Fibroblast of lung (primary cell): ENCODE measurements around the gene CYB561. TPM values are rescaled to one million over a fixed set of nuclear protein-coding genes. Genes with fewer than 3 reads are reported as not detected.
A peak's percentile ranks its signal among the peaks of the same experiment; 100 is the strongest.

Experiments
- DNase-seq, 2 donors: peaks; one replicate each; pipeline versions ENCODE4 v3.0.0 to v3.0.0-alpha.2; 2010; ENCODE audit warnings: low read depth in 2 of 2
- H2AFZ ChIP-seq: 2 replicates; pipeline ENCODE4 v1.5.1; 2012; ENCODE audit warnings: low read length, control low read depth, inconsistent platforms
- H3K27ac ChIP-seq: 2 replicates; pipeline ENCODE4 v1.5.1; 2011; ENCODE audit warnings: low read length, control low read depth; ENCODE audit not compliant: insufficient read depth
- H3K27me3 ChIP-seq: 2 replicates; pipeline ENCODE4 v1.5.1; 2011; ENCODE audit warnings: mild to moderate bottlenecking, low read length; ENCODE audit not compliant: control insufficient read depth, insufficient read depth
- H3K36me3 ChIP-seq: 2 replicates; pipeline ENCODE4 v1.5.1; 2011; ENCODE audit warnings: low read length; ENCODE audit not compliant: control insufficient read depth, insufficient read depth
- H3K4me1 ChIP-seq: 2 replicates; pipeline ENCODE4 v1.5.1; 2011; ENCODE audit warnings: low read length; ENCODE audit not compliant: control insufficient read depth, insufficient read depth; ENCODE audit errors: extremely low read depth
- H3K4me2 ChIP-seq: 2 replicates; pipeline ENCODE4 v1.5.1; 2011; ENCODE audit warnings: low read length, control low read depth; ENCODE audit not compliant: insufficient read depth; ENCODE audit errors: extremely low read depth
- H3K4me3 ChIP-seq, 4 experiments: fragments of 200-600 bp in 1 of 4; sonication (generic) in 1 of 4; replicated peaks in 1 of 4; 2 replicates each; pipeline ENCODE4 v1.5.1; 2011 to 2016; ENCODE audit warnings: low read length in 4 of 4, low read depth in 3 of 4, mild to moderate bottlenecking in 3 of 4, control low read depth in 2 of 4, inconsistent platforms in 1 of 4, mixed read lengths in 1 of 4; ENCODE audit not compliant: insufficient read depth in 1 of 4; ENCODE audit errors: control extremely low read depth in 1 of 4
- H3K79me2 ChIP-seq: 2 replicates; pipeline ENCODE4 v1.5.1; 2012; ENCODE audit warnings: mild to moderate bottlenecking, low read length, inconsistent platforms; ENCODE audit not compliant: control insufficient read depth, insufficient read depth
- H3K9ac ChIP-seq: 2 replicates; pipeline ENCODE4 v1.5.1; 2011; ENCODE audit warnings: mild to moderate bottlenecking, low read length, control low read depth; ENCODE audit not compliant: insufficient read depth
- H3K9me3 ChIP-seq: 2 replicates; pipeline ENCODE4 v1.5.1; 2012; ENCODE audit warnings: low read depth, low read length; ENCODE audit not compliant: control insufficient read depth, insufficient read depth
- H4K20me1 ChIP-seq: 2 replicates; pipeline ENCODE4 v1.5.1; 2011; ENCODE audit warnings: low read length; ENCODE audit not compliant: control insufficient read depth, insufficient read depth; ENCODE audit errors: extremely low read depth
- CTCF ChIP-seq, 2 donors: IDR thresholded peaks in 1 of 2; conservative IDR thresholded peaks in 1 of 2; 1 replicate in 1 of 2; 2 replicates in 1 of 2; pipeline ENCODE4 v1.5.1; 2011 to 2012; ENCODE audit warnings: low read length in 2 of 2, control low read depth in 1 of 2, inconsistent platforms in 1 of 2, low read depth in 1 of 2, mild to moderate bottlenecking in 1 of 2
- EZH2 ChIP-seq: IDR thresholded peaks from 2 replicates; pipeline ENCODE4 v1.5.1; 2012; ENCODE audit warnings: low read length, control low read depth, mild to moderate bottlenecking; ENCODE audit errors: missing control alignments
- polyA plus RNA-seq, 2 donors: library from polyadenylated mRNA; depleted of rRNA in 1 of 2; stranded (reverse) in 1 of 2; unstranded in 1 of 2; fragments of >200 nt; gene quantifications; 2 replicates each; pipeline ENCODE4 v1.2.1, GENCODE V29; 2011 to 2012; ENCODE audit warnings: missing spikeins in 1 of 2
- total RNA-seq: library from RNA; depleted of rRNA; stranded (reverse); fragments of >200 nt; gene quantifications from 2 replicates; pipeline ENCODE4 v1.2.1, GENCODE V29; 2014

Gene CYB561
- total and polyA plus RNA-seq, 2 donors (not counting 1 experiment from before 2014, with no cell fraction given) = 7.8 to 13.7 TPM

GRCh38 chr17:63480192-63480784 is 34.2 kb upstream of the CYB561 start:
- H3K4me2 ChIP-seq = no peak overlapping the region
- H2AFZ ChIP-seq = no peak overlapping the region
- H3K27ac ChIP-seq = no peak overlapping the region
- H3K9me3 ChIP-seq = no peaks in the 10 kb centered on the region
- no peaks in the 10 kb centered on the region for H3K36me3 ChIP-seq
- TF ChIP-seq CTCF (conservative IDR thresholded peaks at IDR 0.05 in 1 of 2, IDR thresholded peaks at IDR 0.05 in 1 of 2; ENCODE audit: low read depth in 1 of 2, low read length in 2 of 2) = no peak
- no peak for TF ChIP-seq EZH2
- H3K4me1 ChIP-seq = peaks cover 7% of the 10 kb centered on the region
- H3K79me2 ChIP-seq = no peaks in the 10 kb centered on the region
- H3K27me3 ChIP-seq = peaks cover 3% of the 10 kb centered on the region
- H3K9ac ChIP-seq = no peak overlapping the region
- no peak for DNase-seq
- H4K20me1 ChIP-seq = no peaks in the 10 kb centered on the region
- H3K4me3 ChIP-seq = no peak overlapping the region

GRCh38 chr17:63479495-63480184 is 33.5 kb upstream of the CYB561 start:
- DNase-seq = no peak
- no peaks in the 10 kb centered on the region for H3K9me3 ChIP-seq
- no peak overlapping the region for H3K4me3 ChIP-seq
- no peaks in the 10 kb centered on the region for H3K79me2 ChIP-seq
- H2AFZ ChIP-seq = no peak overlapping the region
- peaks cover 7% of the 10 kb centered on the region for H3K4me1 ChIP-seq
- no peak overlapping the region for H3K27ac ChIP-seq
- TF ChIP-seq CTCF (conservative IDR thresholded peaks at IDR 0.05 in 1 of 2, IDR thresholded peaks at IDR 0.05 in 1 of 2; ENCODE audit: low read depth in 1 of 2, low read length in 2 of 2) (no peak), EZH2 (no peak)
- H3K9ac ChIP-seq = no peak overlapping the region
- H3K36me3 ChIP-seq = no peaks in the 10 kb centered on the region
- peaks cover 4% of the 10 kb centered on the region for H3K27me3 ChIP-seq
- no peak overlapping the region for H3K4me2 ChIP-seq
- H4K20me1 ChIP-seq = no peaks in the 10 kb centered on the region

- H2AFZ ChIP-seq = peak overlapping the region; percentile 33
Measured at GRCh38 chr17:63478814-63479494, 32.8 kb upstream of the CYB561 start.

More at GRCh38 chr17:63478814-63479494, 32.8 kb upstream of the CYB561 start:
- no peaks in the 10 kb centered on the region for H3K9me3 ChIP-seq
- H3K36me3 ChIP-seq = no peaks in the 10 kb centered on the region
- peak; percentile 73 to 91 for TF ChIP-seq CTCF (conservative IDR thresholded peaks at IDR 0.05 in 1 of 2, IDR thresholded peaks at IDR 0.05 in 1 of 2; ENCODE audit: low read depth in 1 of 2, low read length in 2 of 2)
- no peak for TF ChIP-seq EZH2
- H3K4me3 ChIP-seq = no peak overlapping the region
- H3K9ac ChIP-seq = no peak overlapping the region
- peaks cover 7% of the 10 kb centered on the region for H3K27me3 ChIP-seq
- H3K27ac ChIP-seq = no peak overlapping the region
- peaks cover 7% of the 10 kb centered on the region for H3K4me1 ChIP-seq
- H3K79me2 ChIP-seq = no peaks in the 10 kb centered on the region
- H3K4me2 ChIP-seq = peak overlapping the region; percentile 59
- H4K20me1 ChIP-seq = no peaks in the 10 kb centered on the region
- DNase-seq = peak; percentile 89 to 92
